Right lobe of liver (tissue), 6 donors: ENCODE data around the gene C11orf97. TPM values are rescaled to one million over a fixed set of nuclear protein-coding genes. Genes with fewer than 3 reads are reported as not detected.

Source experiments
- ATAC-seq, 4 donors: fragments of 200-7000 bp; cut with Tn5 transposase; one replicate each; pipeline ENCODE4 v1.9.1; 2020; ENCODE audit warnings: mild to moderate bottlenecking in 4 of 4, moderate library complexity in 4 of 4
- DNase-seq, 3 donors: peaks; one replicate each; pipeline ENCODE4 v3.0.0-alpha.2; 2020
- H3K27ac ChIP-seq, 3 donors: fragments of 200-600 bp; one replicate each; pipeline ENCODE4 v1.8.0; 2022
- H3K27me3 ChIP-seq, 2 donors: fragments of 200-600 bp; one replicate each; pipeline ENCODE4 v1.8.0; 2022
- H3K36me3 ChIP-seq, 4 donors: fragments of 200-600 bp; sonication (generic) in 1 of 4; one replicate each; pipeline versions ENCODE4 v1.5.1 to v1.8.0; 2017 to 2022; ENCODE audit warnings: control low read depth in 1 of 4
- H3K4me1 ChIP-seq, 4 donors: fragments of 200-600 bp; sonication (generic) in 1 of 4; one replicate each; pipeline versions ENCODE4 v1.5.1 to v1.8.0; 2017 to 2022; ENCODE audit warnings: control low read depth in 1 of 4
- H3K4me3 ChIP-seq, 3 donors: fragments of 200-600 bp; one replicate each; pipeline ENCODE4 v1.8.0; 2022
- H3K9me3 ChIP-seq, 4 donors: fragments of 200-600 bp; sonication (generic) in 1 of 4; one replicate each; pipeline versions ENCODE4 v1.5.1 to v1.8.0; 2017 to 2022; ENCODE audit warnings: control low read depth in 1 of 4
- POLR2A ChIP-seq: fragments of 450-650 bp; IDR thresholded peaks from one replicate; pipeline ENCODE4 v1.6.1; 2017; ENCODE audit warnings: antibody characterized with exemption, mild to moderate bottlenecking
- WGBS: methylation state at CpG from one replicate; pipeline ENCODE4 v1.1.6; 2018; ENCODE audit warnings: low coverage, low lambda C conversion rate; ENCODE audit not compliant: insufficient coverage; ENCODE audit errors: missing lambda C conversion rate; 5-methylcytosine and 5-hydroxymethylcytosine counted together
- intact Hi-C, 2 donors: fragments of 100-400 bp; cut with DNase I; formaldehyde crosslinking; loops; one replicate each; pipeline versions ENCODE4 v1.11.2 to v1.14.1; 2022
- total RNA-seq, 6 experiments: library from RNA; depleted of rRNA in 2 of 6; stranded (reverse); fragments of >200 nt in 2 of 6; fragmentation: NEBNext Ultra II Directional in 3 of 6; extraction: Animal tissue kit (Norgen Biotek cat#: 25700) in 3 of 6; gene quantifications; one replicate each; pipeline versions ENCODE4 v1.1.0 to v1.2.4, GENCODE V29; 2016 to 2023
- TF ChIP-seq, protein P1 (sequence below), 4 donors: fragments of 200-600 bp in 3 of 4; fragments of 450-650 bp in 1 of 4; IDR thresholded peaks; one replicate each; pipeline versions ENCODE4 v1.5.1 to v1.8.0; 2016 to 2022; ENCODE audit warnings: antibody characterized with exemption in 4 of 4, mild to moderate bottlenecking in 2 of 4
- donor health status: DM: no; HTN: yes; CAD: no.
- donor health status: DM: no; HTN: no; CAD: no.
- donor health status: DM: no; HTN: no; CAD: no.
- donor health status: DM: no; HTN: yes; CAD: no.
- donor health status: DM: no; HTN: yes; CAD: no.

Gene C11orf97
- total RNA-seq, 6 experiments from 2014 or later, result 0.40 to 1.7 TPM; not detected in 4

DNA sequence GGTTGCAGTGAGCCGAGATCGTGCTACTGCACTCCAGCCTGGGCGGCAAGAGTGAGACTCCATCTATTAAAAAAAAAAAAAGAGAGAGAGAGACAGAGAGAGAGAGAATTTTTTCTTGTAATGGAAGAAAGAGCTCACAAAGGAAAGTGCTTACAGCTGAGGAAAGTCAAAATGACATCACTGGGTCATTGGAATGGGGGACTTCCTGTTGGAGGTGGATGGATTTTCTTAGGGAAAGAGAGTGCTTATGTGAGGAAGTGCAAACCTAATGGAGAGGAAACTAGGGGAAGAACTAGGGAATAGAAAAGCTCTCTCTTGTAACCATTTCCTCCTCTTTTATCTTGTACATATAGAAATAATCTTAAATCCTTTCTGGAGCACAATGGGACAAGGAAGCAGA, 48.6 kb downstream of the C11orf97 start:
- Histone ChIP-seq H3K27me3 (no peaks in the 10 kb centered on the region), H3K27ac (no peak overlapping the region), H3K4me3 (no peak overlapping the region), H3K36me3 (no peaks in the 10 kb centered on the region), H3K4me1 (no peaks in the 10 kb centered on the region), H3K9me3 (no peaks in the 10 kb centered on the region)
- intact Hi-C loops, result no loop called here
- WGBS, result 94% methylated on average over 3 of the region's 3 CpGs
- TF ChIP-seq, protein P1, sequence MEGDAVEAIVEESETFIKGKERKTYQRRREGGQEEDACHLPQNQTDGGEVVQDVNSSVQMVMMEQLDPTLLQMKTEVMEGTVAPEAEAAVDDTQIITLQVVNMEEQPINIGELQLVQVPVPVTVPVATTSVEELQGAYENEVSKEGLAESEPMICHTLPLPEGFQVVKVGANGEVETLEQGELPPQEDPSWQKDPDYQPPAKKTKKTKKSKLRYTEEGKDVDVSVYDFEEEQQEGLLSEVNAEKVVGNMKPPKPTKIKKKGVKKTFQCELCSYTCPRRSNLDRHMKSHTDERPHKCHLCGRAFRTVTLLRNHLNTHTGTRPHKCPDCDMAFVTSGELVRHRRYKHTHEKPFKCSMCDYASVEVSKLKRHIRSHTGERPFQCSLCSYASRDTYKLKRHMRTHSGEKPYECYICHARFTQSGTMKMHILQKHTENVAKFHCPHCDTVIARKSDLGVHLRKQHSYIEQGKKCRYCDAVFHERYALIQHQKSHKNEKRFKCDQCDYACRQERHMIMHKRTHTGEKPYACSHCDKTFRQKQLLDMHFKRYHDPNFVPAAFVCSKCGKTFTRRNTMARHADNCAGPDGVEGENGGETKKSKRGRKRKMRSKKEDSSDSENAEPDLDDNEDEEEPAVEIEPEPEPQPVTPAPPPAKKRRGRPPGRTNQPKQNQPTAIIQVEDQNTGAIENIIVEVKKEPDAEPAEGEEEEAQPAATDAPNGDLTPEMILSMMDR (IDR thresholded peaks at IDR 0.05), result no peak
- no peak for TF ChIP-seq POLR2A
- no peak for DNase-seq
- peak in 1 of 4 donors; percentile 21 for ATAC-seq

DNA sequence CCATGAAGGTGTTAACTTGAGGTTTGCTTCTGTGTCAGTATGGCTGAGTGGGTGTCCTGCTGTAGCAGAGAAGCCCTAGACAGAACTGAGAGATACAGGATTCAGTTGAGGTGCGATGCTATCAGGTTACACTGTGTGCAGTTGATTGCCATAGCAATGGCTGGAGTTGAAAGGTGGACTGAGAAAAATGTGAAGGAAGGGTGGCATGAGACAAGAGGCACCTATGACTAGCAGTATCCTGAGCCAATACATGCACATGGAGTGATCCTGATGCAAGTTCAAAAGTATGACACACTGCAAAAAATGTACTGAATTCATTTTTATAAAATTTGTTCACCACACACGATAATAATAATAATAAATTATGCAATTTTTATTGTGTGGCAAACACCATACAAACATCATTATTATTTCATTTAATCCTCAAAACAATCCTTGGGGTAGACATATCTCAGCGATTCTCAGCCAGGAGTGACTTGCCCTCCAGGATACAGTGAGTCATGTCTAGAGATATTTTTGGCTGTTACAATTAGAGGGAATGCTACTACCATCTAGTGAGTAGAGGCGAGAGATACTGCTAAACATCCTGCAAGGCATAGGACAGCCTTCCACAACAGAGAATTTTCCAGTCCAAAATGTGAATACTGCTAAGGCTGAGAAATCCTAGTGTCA, 51.1 kb downstream of the C11orf97 start:
- H3K4me1 ChIP-seq, result no peaks in the 10 kb centered on the region
- ATAC-seq, result peak in 2 of 4 donors; percentile 58 to 73
- TF ChIP-seq, protein P1 (IDR thresholded peaks at IDR 0.05), result peak in 1 of 4 donors; percentile 2
- TF ChIP-seq POLR2A, result no peak
- no peaks in the 10 kb centered on the region for H3K27me3 ChIP-seq
- H3K4me3 ChIP-seq, result no peak overlapping the region
- no peak for DNase-seq
- intact Hi-C loops, result no loop called here
- no peaks in the 10 kb centered on the region for H3K36me3 ChIP-seq
- no peaks in the 10 kb centered on the region for H3K9me3 ChIP-seq
- H3K27ac ChIP-seq, result no peak overlapping the region
- WGBS, result 68% methylated on average over 4 of the region's 4 CpGs

DNA sequence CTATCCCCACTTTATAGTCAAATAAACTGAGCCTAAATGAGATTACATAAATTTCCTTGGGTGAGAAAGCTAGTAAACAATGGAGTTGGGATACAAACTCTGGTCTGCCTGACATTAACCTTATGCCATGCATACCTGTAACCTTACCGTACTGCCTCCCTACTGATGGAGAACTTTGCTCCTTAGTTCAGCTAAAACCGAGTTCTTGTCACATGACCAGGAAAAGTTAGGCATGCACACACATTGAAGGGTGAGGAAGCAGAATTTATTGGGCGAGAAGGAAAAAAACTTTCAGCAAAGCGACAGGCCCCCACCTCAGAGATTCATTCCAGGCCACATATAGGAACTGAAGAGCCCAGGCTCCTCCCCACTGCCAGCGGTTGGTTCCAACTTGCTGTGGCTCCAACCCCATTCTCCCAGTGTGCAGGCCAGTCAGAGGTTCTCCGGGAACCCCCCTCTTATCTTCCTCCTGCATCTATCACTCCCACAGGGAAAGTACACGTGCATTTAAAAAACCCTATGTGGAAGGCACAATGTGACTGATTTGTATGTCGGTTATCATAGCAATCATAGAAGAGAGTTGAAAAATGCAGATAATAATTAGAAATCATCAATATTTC, 51.7 kb downstream of the C11orf97 start:
- no peaks in the 10 kb centered on the region for H3K4me1 ChIP-seq
- no peaks in the 10 kb centered on the region for H3K36me3 ChIP-seq
- no peak for TF ChIP-seq POLR2A
- TF ChIP-seq, protein P1 (IDR thresholded peaks at IDR 0.05), result no peak
- DNase-seq (no peak), ATAC-seq (no peak)
- no peaks in the 10 kb centered on the region for H3K27me3 ChIP-seq
- no peak overlapping the region for H3K4me3 ChIP-seq
- intact Hi-C loops, result no loop called here
- WGBS, result 67% methylated on average over 5 of the region's 8 CpGs
- no peak overlapping the region for H3K27ac ChIP-seq
- H3K9me3 ChIP-seq, result no peaks in the 10 kb centered on the region

DNA sequence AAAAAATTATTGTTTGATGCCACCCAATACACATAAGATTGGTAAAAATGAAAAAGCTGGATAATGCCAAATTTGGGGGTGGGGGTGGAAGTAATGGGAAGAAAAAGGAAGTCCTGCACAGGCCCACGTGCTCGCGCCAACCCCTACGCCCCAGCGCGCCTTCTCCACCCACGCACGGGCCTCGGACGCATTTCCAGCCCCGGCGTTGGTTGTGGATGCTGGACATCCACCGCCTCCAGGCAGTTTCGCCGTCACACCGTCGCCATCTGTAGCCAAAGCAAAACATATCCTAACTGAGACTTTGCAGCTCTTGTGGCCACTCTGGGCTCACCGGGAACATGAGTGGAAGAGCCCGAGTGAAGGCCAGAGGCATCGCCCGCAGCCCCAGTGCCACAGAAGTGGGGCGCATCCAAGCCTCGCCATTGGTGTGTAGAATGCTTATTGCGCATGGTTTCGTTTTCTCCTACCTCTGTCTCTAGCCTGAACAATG, 55.0 kb downstream of the C11orf97 start, which contains the start of gene PIWIL4:
Gene PIWIL4, plus strand, starts transcription at position 188 of the 490 bp plus-strand sequence. Its CDS starts 151 bp downstream, at position 339.
- 93% methylated on average over 12 of the region's 25 CpGs for WGBS
- H3K4me1 ChIP-seq, result no peaks in the 10 kb centered on the region
- no peak within 1 kb of the TSS for H3K27ac ChIP-seq
- H3K27me3 ChIP-seq, result no peaks in the 10 kb centered on the region
- TF ChIP-seq, protein P1 (IDR thresholded peaks at IDR 0.05), result no peak
- no peak for TF ChIP-seq POLR2A
- no peak for DNase-seq
- intact Hi-C loops, result no loop called here
- ATAC-seq, result no peak
- H3K36me3 ChIP-seq, result no peaks in the 10 kb centered on the region
- H3K9me3 ChIP-seq, result no peaks in the 10 kb centered on the region
- H3K4me3 ChIP-seq, result no peak within 1 kb of the TSS
